MV-4-11 (cell line): Measurements from ENCODE around the gene ZCWPW1.
"Not testable (repeated sequence)": the region's sequence is repeated elsewhere in the genome, so short reads cannot be mapped to it uniquely, and the experiment has no call there.

Experiments
- DNase-seq: peaks from one replicate; lab custom pipeline; 2025; lab: John Stamatoyannopoulos, UW

Gene ZCWPW1

GRCh38 chr7:100352984-100353684 lies 75.4 kb downstream of the ZCWPW1 start:
- DNase-seq: no peak

GRCh38 chr7:100352230-100352781 lies 76.2 kb downstream of the ZCWPW1 start:
- DNase-seq: not testable (repeated sequence)

- no peak for DNase-seq
These were observed 76.8 kb downstream of the ZCWPW1 start for GRCh38 chr7:100351657-100352058.
